ENCODE results near the gene YOD1. TPM values are rescaled to one million over a fixed set of nuclear protein-coding genes. Genes with fewer than 3 reads are reported as not detected.

YOD1 gene
- 5.6 to 7.4 TPM (median 6.4 TPM) in 5 replicates for total RNA-seq (2022; extraction: Qiagen RNA extraction)

GRCh38 chr1:207051191-207051943 is at the start of gene YOD1:
Gene YOD1, minus strand, starts transcription at chr1:207051208. Its CDS starts 178 bp downstream, at chr1:207051030.

GRCh38 chr1:207088701-207089626 is 38.0 kb upstream of the YOD1 start, which contains the start of gene C4BPB:
Gene C4BPB, plus strand, starts transcription at chr1:207088860. Its CDS starts 672 bp downstream, at chr1:207089532.

GRCh38 chr1:207052911-207053769 is 2.1 kb upstream of the YOD1 start, which contains the start of gene PFKFB2:
Gene PFKFB2, plus strand, starts transcription at chr1:207053275. Its CDS starts 1,443 bp downstream, at chr1:207054718.

GRCh38 chr1:207032528-207033017 is 18.4 kb downstream of the YOD1 start, which contains the start of gene C1orf116:
Gene C1orf116, minus strand, starts transcription at chr1:207032756. Its CDS starts 5,158 bp downstream, at chr1:207027598.

Other genes with a start within 250 kb of the YOD1 start
- gene IL20, start 185.6 kb downstream of the YOD1 start, total RNA-seq (2022; extraction: Qiagen RNA extraction) = 0.06 TPM in 1 of 5 replicates, not detected in the others
- 0.27 to 0.57 TPM (median 0.33 TPM) in 5 replicates for gene IL24, start 153.8 kb downstream of the YOD1 start, total RNA-seq (2022; extraction: Qiagen RNA extraction)
- gene FCMR, start 129.3 kb downstream of the YOD1 start, total RNA-seq (2022; extraction: Qiagen RNA extraction) = 3.3 to 6.3 TPM (median 4.9 TPM) in 5 replicates
- not detected in 5 replicates for gene PIGR, start 104.7 kb downstream of the YOD1 start, total RNA-seq (2022; extraction: Qiagen RNA extraction)
- not detected in 5 replicates for gene FCAMR, start 80.7 kb downstream of the YOD1 start, total RNA-seq (2022; extraction: Qiagen RNA extraction)
- gene C1orf116, start 18.5 kb downstream of the YOD1 start, total RNA-seq (2022; extraction: Qiagen RNA extraction) = 3.8 to 5.4 TPM (median 4.5 TPM) in 5 replicates
- gene PFKFB2, start 2.1 kb upstream of the YOD1 start, total RNA-seq (2022; extraction: Qiagen RNA extraction) = 5.2 to 6.6 TPM (median 6.1 TPM) in 5 replicates
- 1.4 to 1.8 TPM (median 1.6 TPM) in 5 replicates for gene C4BPB, start 37.7 kb upstream of the YOD1 start, total RNA-seq (2022; extraction: Qiagen RNA extraction)
- gene C4BPA, start 53.0 kb upstream of the YOD1 start, total RNA-seq (2022; extraction: Qiagen RNA extraction) = 0.37 to 1.0 TPM (median 0.72 TPM) in 5 replicates

All from A549 treated with CORT108297 at 1 μM for 4 hours (cell line).